ENCODE data around the gene STX1A.
A peak's percentile ranks its signal among the peaks of the same experiment; 100 is the strongest.

STX1A gene

DNA sequence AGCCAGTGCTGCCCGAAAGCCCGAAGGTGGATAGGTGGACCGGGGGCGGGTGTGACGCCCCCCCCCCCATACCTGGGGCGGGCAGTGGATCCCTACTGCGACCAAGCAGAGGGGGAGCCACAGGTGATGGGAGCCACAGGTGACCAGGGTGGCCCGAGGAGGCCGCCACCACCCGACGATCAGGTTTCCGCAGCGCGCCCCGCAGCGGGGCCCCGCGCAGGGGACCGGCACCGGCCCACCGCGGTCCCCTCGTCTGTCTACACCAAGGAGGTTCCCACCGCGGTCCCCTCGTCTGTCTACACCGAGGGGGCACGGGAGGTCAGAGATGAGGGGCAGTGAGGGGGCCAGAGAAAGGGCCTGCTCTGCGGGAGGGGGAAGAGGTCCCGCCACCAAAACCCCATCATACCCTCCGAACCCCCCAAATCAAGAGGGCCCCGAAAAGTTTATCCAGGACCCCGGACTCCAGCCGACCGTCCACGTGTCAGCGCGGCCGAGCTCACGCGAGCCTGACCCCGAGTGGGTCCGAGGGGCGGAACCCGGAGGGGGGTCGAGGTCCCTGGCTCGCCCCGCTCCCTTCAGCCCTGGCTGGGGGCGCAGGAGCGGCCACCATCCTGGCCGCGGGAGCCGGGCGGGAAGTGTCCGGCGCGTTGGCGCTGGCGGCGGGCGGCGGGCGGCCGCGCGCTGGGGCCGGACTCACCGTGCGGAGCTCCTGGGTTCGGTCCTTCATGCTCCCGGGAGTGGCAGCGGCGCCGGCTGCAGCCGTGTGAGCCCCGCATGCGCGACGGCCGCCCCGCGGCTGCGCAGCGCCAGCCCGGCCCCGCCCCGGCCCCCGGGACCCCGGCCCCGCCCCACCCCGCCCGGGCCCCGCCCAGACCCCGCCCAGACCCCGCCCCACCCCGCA, at the start of gene STX1A:
Gene STX1A (minus strand): TSS at position 765 of the 901 bp plus-strand sequence. CDS start 38 bp downstream, at position 727.
- DNase-seq (ENCODE audit: low spot score) = peak; percentile 87

DNA sequence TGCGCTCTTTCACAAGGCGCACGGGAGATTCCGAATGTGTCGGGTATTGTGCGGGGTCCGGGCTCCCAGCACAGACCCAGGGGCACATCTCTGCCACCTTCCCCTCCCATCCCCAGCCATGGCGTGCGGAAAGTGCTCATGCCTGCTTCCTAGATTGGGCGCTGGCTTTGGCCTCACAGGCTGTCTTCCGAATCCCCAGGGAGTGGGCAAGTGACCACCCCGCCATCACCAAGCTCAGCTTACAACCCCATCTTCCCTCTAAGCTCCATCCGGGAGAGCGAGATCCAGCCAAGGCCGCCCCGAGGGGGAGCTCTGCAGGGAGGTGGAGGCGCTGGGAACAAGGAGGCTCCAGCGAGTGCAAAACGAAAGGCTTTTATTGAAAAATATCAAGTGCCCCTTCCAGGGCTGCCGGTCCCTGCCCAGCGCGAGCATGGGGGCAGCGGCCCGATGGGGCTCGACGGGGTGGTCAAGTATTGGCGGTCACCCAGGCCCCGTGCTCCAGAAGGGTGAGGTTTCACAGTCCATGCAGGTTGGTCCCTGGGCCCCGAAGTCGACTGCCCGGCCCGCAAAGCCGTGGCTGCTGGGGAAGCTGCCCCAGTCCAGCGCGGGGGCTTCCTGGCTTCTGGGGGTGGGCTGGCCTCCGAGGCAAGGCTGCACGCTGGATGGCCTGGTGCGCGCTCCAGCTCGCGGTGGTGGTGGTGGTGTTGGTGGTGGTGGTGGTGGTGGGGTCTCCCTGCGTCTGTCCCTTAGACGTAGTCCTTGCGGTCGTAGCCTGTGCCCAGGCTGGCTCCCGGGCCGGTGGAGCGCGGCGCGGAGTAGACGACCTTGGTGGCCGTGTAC, 49.4 kb upstream of the STX1A start:
- DNase-seq (ENCODE audit: low spot score) = no peak

DNA sequence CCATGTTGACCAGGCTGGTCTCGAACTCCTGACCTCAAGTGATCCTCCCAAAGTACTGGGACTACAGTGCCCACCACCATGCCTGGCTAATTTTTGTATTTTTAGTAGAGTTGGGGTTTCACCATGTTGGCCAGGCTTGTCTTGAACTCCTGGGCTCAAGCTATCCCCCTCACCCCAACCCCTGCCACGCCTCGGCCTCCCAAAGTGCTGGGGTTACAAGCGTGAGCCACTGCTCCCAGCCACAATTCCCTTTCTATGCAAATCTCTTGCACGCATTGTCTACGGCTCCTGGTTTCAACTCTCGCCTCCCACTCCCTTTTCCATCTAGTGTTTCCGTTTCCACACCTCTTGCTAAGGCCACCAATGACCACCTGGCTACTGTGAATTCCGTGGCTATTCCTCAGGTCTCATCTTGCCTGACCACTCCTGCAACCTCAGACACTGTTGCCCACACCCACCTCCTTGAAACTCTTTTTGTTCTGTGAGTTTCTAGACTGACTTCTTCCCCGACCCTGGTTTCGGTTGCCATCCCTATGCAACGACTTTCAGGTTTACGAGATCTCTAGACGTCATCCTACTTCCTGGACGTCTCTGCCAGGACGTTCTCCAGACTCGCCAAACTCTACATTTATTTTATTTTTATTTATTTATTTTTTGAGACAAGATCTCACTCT, 47.2 kb upstream of the STX1A start:
- no peak for DNase-seq (ENCODE audit: low spot score)

DNA sequence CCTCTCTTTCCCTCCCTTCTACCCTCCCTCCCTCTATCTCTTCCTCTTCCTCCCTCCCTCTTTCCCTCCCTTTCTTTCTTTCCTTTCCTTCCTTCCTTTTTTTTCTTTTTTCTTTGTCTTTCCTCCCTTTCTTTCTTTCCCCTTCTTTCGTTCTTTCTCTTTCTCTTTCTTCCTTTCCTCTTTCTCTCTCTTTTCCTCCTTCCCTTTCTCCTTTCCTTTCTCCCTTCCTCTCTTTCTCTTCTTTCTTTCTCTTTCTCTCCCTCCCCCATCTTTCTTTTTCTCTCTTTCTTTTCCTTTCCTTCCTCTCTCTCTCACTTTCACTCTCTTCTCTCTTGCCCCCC, 43.2 kb upstream of the STX1A start:
- no peak for DNase-seq (ENCODE audit: low spot score)

DNA sequence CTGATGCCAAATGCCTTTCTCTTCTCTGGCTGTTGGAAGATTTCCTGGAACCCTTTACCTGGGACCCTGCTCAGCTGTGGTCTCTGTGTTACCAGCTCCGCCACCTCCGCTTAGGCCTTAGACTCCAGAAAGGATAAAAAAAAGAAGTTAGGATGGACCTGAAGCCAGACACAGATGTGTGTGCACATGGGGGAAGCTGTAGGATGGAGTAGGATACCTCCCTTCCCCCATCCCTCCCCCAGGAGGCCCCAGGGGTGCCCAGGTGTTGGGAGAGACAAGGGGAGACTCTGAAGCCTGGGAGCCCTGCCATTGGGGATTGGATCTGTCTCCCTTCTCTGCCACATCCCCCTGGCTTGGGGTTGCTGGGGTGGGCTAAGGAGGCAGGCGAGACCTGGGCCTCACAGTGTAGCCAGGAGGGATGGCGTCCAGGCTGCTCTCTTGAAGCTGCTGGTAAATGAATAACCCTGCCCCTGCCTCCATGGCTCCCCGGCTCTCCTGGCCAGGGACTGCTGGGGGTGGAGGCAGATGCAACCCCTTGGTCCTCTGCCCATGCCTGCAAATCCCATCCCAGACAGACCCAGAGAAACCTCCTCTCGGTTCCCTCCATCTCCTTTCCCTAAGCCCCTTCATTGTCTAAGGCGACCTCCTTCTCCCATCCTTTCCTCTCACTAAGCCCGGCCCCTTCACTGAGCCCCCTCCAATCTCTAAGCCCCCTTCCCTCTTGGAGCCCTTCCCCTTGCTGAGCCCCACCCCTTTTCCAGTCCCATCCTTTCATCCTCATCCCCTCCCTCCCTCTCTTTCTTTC, 42.6 kb upstream of the STX1A start:
- DNase-seq (ENCODE audit: low spot score) = no peak

DNA sequence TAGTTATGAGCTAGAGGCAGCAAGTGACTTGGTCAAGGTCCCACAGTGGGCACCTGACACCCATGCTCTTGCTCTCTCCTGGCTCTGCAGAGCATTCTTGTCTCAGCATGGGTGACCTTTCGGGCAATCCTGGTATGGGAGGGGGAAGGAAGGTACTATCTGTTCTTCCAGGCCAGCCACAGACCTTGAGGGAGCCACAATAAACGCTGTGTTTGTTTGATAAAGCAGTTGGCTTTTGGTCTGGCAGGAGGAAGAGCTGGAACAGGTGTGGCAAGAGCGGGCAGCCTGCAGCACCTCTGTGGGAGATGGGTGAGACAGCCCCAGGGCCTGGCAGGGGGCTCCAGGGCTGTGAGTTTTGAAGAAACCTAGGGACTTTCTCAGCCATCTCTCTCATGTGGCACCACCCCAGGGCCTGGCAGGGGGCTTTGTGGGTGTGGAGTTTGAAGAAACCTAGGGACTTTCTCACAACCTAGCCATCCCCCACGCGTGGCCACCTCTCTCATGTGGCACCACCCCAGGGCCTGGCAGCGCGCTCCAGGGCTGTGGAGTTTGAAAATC, 39.2 kb upstream of the STX1A start:
- no peak for DNase-seq (ENCODE audit: low spot score)

DNA sequence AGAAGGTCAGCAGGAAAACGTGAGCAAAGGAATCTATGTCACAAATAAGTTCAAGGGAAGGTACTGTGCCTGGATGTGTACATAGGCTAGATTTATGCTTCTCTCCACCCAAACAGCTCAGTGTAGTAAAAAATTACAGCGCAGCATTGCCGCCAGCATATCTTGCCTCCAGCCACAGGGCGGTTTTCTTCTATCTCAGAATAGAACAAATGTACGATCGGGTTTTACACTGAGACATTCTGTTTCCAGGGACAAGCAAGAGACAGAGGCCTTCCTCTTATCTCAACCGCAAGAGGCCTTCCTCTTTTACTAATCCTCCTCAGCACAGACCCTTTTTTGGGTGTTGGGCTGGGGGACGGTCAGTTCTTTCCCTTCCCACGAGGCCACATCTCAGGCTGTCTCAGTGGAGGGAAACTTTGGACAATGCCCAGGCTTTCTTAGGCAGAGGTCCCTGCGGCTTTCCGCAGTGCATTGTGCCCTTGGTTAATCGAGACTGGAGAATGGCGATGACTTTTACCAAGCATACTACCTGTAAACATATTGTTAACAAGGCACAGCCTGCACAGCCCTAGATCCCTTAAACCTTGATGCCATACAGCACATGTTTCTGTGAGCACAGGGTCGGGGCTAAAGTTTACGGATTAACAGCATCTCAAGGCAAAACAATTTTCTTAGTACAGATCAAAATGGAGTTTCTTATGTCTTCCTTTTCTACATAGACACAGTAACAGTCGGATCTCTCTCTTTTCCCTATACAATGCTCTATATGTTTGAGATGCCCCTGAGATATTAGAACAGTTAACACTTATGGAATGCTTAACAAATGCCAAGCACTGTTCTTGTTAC, 30.7 kb upstream of the STX1A start:
- no peak for DNase-seq (ENCODE audit: low spot score)

DNA sequence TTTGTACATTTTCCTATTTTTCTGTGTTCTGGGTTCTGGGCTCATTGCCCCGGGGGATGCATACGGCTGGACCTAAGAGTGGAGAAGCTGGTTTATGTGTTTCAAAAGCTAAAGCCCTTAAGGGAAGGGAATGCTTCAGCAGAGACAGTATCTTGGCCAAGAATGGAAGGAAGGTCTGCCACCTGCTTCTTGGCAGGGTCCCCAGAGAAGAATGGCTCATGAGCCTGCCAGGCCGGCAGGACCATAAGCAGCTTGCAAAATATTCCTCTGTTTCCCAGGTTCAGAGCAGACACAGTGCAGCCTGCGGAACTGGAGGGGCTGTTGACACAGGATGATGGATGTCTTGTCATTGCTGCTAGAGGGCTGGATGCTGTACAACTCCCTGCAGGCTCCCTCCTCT, 26.9 kb upstream of the STX1A start:
- DNase-seq (ENCODE audit: low spot score) = no peak

DNA sequence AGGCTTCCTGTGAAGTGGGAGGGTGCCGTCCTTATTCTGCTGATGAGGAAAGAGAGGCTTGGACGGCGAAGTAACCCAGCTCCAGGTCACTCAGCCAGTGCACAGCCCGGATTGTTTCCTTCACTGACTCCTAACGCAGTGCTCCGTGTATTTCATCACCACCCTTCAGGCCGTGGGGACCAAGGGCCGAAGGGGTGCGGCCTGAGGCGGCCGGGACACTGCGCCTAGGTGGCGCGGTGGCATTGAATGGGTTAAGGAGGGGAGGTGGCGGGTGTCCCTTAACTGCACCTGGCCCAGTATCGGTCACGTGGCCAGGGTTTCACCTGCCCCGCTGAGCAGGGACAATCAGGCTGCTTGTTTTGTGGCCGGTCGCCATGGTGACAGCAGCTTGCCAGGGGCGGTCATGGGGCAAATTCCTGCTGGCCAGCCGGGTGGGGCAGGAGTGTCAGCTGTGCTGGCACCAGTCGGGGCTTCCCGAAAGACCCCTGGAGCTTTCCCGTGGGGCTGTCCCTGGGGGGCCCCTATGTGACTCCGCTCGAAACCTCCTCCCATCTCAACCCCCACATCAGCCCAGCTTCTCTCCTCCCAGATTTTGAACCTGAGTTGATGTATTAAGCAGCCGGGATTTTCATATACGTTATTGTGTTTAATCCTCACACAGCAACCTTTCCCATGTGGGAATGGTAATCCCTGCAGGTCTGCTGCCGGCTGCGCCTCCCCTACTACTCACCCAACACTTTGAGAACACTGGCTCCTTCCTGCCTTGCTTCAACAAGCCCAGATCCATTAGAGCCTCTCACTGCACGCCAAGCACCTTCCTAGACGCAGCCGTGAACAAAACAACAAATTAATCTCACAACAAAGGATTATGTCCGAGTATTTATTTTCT, 23.5 kb upstream of the STX1A start:
- DNase-seq (ENCODE audit: low spot score) = peak; percentile 97

DNA sequence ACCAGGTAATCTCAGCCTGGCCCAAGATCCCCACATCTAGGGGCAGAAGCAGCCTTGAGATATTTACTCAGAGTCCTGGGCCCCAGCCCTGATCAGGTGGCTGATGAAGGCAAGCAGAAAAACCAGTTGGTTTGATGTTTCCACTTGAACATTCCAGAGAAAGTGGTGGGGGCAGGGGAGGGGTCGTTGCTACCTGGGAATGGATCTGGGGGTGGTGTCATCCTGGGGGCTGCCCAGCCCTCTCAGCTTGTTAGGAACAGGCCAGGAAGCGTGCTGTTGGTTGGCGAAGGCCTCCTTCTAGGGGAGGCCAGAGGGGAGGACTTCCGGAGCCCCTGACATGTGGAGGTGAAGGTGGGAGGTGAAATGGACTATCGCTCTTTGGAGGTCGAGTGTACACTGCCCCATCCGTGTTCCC, 22.9 kb upstream of the STX1A start:
- peak; percentile 34 for DNase-seq (ENCODE audit: low spot score)

DNA sequence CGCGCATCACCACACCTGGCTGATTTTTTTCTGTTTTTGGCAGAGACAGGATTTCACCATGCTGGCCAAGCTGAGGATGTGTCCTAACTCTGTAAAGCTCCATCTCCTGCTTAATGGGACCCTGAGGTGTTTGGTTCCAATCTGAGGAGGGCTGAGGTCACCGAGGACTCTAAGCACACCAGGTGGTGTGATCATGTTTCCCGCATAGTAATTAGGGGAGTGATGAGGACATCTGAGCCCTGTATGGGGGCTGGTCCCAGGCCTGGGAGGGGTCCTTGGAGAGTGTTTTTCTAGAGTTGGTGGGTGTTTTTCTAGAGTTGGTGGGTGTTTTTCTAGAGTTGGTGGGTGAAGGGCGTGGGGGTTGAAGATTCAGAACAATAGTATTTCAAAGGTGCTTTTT, 22.1 kb upstream of the STX1A start:
- DNase-seq (ENCODE audit: low spot score) = no peak

DNA sequence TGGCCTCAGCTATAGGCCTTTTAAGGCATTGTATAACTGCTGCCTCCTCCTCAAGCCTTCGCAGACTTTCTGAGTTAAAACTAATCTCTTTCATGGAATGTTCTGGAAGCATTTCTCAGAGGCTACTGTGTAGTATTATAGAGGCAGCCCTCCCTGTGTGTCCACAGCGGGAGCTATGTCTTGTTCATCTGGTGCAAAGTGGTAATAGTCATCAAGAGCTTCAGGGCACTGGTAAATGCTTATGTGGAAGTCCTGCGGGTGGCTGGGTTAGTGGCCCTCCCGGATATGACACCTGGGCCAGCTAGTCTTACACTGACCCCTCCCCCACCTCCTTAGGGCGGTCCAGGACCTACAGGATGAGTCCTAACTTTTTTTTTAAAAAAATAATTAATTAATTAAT, 21.3 kb upstream of the STX1A start:
- no peak for DNase-seq (ENCODE audit: low spot score)

DNA sequence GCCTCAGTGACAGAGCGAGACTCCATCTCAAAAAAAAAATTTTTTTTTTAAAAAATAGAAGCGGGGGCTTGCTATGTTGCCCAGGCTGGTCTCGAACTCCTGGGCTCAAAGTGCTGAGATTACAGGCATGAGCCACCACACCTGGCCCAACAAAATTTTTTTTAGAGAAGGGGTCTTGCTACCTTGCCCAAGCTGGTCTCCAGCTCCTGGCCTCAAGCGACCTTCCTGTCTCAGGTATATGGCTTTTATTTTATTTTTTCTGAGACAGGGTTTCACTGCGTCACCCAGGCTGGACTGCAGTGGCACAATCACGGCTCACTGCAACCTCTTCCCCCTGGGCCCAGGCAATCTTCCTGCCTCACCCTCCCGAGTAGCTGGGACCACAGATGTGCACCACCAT, 20.7 kb upstream of the STX1A start:
- no peak for DNase-seq (ENCODE audit: low spot score)

DNA sequence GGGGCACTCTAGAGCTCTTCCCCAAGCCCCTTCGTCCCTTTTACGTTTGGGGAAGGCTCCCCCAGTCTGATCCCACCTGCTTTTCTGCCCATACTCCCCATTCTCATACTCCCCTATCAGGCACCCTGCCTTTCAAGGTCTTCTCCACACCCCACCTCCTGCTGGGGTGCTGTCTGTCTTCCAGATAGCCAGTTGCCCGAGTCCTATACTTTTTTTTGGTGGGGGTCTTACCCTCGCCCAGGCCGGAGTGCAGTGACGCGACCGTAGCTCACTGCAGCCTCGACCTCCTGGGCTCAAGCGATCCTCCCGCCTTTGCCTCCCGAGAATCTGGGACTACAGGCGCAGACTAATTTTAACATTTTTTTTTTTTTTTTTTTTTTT, 19.9 kb upstream of the STX1A start:
- DNase-seq (ENCODE audit: low spot score) = no peak

DNA sequence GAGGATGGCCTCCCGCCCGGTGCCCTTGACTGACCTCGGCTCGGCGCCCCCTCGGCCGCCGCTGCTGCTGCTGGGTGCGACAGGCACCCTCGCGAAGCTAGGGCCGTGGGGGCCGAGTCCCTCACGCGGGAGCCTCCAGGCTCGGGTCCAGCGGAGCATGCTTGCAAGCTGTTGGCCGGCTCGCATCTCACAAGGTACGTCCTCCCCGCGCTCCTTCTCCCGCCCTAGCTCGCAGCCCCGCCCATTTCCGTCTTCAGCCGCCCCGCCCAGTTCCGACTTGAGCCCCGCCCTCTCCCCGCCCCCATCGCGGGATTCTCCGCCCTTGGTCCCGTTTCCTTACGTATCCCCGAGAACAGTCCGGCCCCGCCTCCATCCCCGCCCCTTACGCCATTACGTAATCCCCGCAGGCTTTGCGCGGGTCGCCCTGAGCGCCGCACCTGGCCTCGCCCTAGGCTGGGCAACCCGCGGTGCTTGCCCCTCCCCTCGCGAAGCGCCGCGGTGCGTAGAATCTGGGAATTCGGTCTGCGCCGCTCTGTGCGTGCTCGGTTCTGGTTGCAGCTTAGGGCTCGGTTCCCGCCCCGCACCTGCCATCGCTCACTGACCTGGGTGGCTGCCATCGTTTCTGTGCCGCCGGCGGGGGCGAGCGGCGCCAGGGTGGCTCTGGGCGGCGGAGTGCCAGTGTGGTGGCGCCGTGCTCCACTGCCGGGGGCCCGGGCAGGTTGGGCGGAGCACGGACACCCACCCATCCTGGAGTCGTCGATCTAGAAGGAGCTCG, 19.3 kb upstream of the STX1A start, which contains the start of gene ABHD11:
Gene ABHD11 (minus strand): TSS at position 191 of the 775 bp plus-strand sequence. CDS start 32 bp downstream, at position 159.
- peak; percentile 100 for DNase-seq (ENCODE audit: low spot score)

DNA sequence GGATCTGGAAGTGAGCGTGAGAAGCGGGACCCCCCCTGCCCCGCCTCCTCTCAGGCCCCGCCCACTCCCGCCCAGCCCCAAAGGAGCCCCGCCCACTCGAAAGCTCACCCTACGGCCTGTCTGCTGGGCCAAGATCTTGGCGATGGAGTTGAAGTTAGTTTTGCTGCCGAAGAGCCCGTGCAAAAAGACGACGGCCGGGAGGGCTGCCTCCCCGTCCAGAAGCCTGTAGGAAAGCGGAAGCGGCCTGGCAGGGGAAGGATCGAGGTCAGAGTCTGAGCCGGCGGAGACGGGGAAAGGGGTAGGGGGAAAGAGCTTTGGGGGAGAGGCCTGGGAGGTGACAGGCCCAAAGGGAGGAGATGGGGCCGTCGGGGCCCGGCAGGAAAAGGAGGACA, 18.7 kb upstream of the STX1A start:
- peak; percentile 74 for DNase-seq (ENCODE audit: low spot score)

DNA sequence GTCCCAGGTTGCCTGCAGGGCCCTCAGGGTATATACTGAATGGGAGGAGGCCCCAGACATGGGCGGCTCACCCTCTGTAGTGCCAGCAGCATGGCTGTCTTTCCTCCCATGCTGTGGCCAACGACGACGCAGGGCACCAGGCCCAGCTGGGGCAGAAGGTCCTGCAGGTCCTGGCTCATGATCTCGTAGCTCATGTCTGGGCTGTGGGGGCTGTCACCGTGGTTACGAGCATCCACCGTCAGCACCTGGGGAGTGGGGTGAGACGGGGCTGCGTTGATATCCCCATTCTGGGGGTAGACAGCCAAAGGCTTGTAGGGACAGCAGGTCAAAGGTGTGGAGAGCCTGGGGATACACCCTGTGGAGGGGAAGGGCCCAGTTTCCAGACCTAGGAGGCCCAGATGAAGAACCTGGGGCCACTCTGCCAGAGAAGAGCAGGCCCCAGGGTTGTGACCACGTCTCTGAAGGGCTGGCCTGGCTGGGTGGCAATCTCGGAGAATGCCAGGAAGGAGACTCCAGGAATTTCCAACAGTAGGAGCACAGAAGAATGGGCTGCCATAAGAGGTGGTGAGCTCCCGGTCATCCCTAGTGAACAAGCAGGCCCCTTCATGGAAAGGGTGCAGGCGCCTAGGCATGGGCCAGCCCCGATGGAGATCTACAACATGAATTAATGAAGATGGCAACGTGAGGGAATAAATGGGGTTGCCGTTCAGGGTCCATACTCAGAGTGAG, 18.2 kb upstream of the STX1A start:
- no peak for DNase-seq (ENCODE audit: low spot score)

DNA sequence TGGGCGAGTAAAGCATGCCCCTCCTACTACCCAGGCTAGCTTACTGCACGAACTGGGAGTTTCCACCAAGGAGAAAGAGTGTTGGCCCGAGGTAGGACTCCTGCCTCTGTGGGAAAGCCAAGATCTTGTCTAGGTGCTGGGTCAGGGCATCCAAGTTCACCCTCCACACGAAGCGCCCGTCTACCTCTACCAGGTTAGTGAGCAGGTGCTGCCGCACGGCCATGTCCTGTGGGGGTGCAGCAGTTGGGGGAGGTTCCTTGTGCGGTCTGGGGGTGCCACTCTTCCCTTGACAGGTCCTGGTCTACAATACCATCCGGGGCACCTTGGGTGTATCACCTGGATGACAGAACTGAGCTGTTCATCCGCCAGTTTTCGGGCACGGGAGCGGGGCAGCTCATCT, 17.4 kb upstream of the STX1A start:
- no peak for DNase-seq (ENCODE audit: low spot score)
